H9 (cell line): ENCODE data around the gene KLRC4. TPM values are rescaled to one million over a fixed set of nuclear protein-coding genes. Genes with fewer than 3 reads are reported as not detected.

Source experiments
- DNase-seq: peaks from one replicate; pipeline ENCODE4 v3.0.0-alpha.2; 2017
- H2AFZ ChIP-seq: one replicate; pipeline ENCODE4 v1.6.1; 2013; ENCODE audit warnings: mild to moderate bottlenecking, low read length, control low read depth, moderate library complexity
- H2AK5ac ChIP-seq: 2 replicates; pipeline ENCODE4 v1.6.1; 2013; ENCODE audit warnings: low read length, control low read depth, mixed read lengths; ENCODE audit not compliant: insufficient read length
- H2BK120ac ChIP-seq: one replicate; pipeline ENCODE4 v1.6.1; 2013; ENCODE audit warnings: low read depth, mild to moderate bottlenecking, low read length, control low read depth, inconsistent platforms; ENCODE audit not compliant: poor library complexity, severe bottlenecking
- H2BK12ac ChIP-seq: 2 replicates; pipeline ENCODE4 v1.6.1; 2013; ENCODE audit warnings: low read length, control low read depth, mixed read lengths, low read depth; ENCODE audit not compliant: insufficient read length
- H2BK15ac ChIP-seq: 2 replicates; pipeline ENCODE4 v1.6.1; 2013; ENCODE audit warnings: low read depth, low read length, control low read depth
- H2BK20ac ChIP-seq: one replicate; pipeline ENCODE4 v1.6.1; 2013; ENCODE audit warnings: low read depth, mild to moderate bottlenecking, low read length, control low read depth, inconsistent platforms; ENCODE audit not compliant: poor library complexity, severe bottlenecking
- H2BK5ac ChIP-seq: 2 replicates; pipeline ENCODE4 v1.6.1; 2013; ENCODE audit warnings: low read length, control low read depth, mixed read lengths; ENCODE audit not compliant: insufficient read length
- H3K14ac ChIP-seq: 2 replicates; pipeline ENCODE4 v1.6.1; 2013; ENCODE audit warnings: low read length, control low read depth; ENCODE audit not compliant: insufficient read depth
- H3K18ac ChIP-seq: 2 replicates; pipeline ENCODE4 v1.6.1; 2013; ENCODE audit warnings: low read depth, mild to moderate bottlenecking, mixed read lengths, low read length, control low read depth; ENCODE audit not compliant: insufficient read length
- H3K23ac ChIP-seq: 2 replicates; pipeline ENCODE4 v1.6.1; 2013; ENCODE audit warnings: low read length, control low read depth, mixed read lengths, low read depth; ENCODE audit not compliant: insufficient read length
- H3K23me2 ChIP-seq: 2 replicates; pipeline ENCODE4 v1.6.1; 2013; ENCODE audit warnings: low read depth, mild to moderate bottlenecking, mixed read lengths, low read length, control low read depth; ENCODE audit not compliant: insufficient read length, poor library complexity, severe bottlenecking
- H3K27ac ChIP-seq: 2 replicates; pipeline ENCODE4 v1.5.1; 2013; ENCODE audit warnings: low read length, control low read depth, mixed read lengths, low read depth; ENCODE audit not compliant: insufficient read length
- H3K27me3 ChIP-seq: 2 replicates; pipeline ENCODE4 v1.6.1; 2013; ENCODE audit warnings: low read length, control low read depth, inconsistent platforms; ENCODE audit not compliant: insufficient read depth
- H3K4ac ChIP-seq: 2 replicates; pipeline ENCODE4 v1.6.1; 2013; ENCODE audit warnings: low read depth, mild to moderate bottlenecking, control low read depth, inconsistent platforms, low read length, moderate library complexity
- H3K4me1 ChIP-seq: 2 replicates; pipeline ENCODE4 v1.6.1; 2013; ENCODE audit warnings: low read length, control low read depth, inconsistent platforms; ENCODE audit not compliant: insufficient read depth
- H3K4me2 ChIP-seq: 2 replicates; pipeline ENCODE4 v1.6.1; 2013; ENCODE audit warnings: low read length, control low read depth, mixed read lengths; ENCODE audit not compliant: insufficient read length, insufficient read depth
- H3K56ac ChIP-seq: 2 replicates; pipeline ENCODE4 v1.6.1; 2013; ENCODE audit warnings: low read depth, mild to moderate bottlenecking, mixed read lengths, low read length, control low read depth; ENCODE audit not compliant: insufficient read length
- H3K79me1 ChIP-seq: 2 replicates; pipeline ENCODE4 v1.6.1; 2013; ENCODE audit warnings: low read depth, mild to moderate bottlenecking, moderate library complexity, low read length, control low read depth, inconsistent platforms; ENCODE audit not compliant: insufficient read depth, poor library complexity, severe bottlenecking
- H3K79me2 ChIP-seq: 2 replicates; pipeline ENCODE4 v1.6.1; 2013; ENCODE audit warnings: low read length, control low read depth, inconsistent platforms; ENCODE audit not compliant: insufficient read depth
- H3K9ac ChIP-seq: 2 replicates; pipeline ENCODE4 v1.6.1; 2013; ENCODE audit warnings: low read length, control low read depth, mixed read lengths; ENCODE audit not compliant: insufficient read length; ENCODE audit errors: extremely low read depth
- H3K9me3 ChIP-seq: one replicate; pipeline ENCODE4 v1.6.1; 2013; ENCODE audit warnings: low read depth, low read length, inconsistent platforms; ENCODE audit not compliant: control insufficient read depth
- H3T11ph ChIP-seq: one replicate; pipeline ENCODE4 v1.6.1; 2013; ENCODE audit warnings: mild to moderate bottlenecking, low read length, control low read depth, inconsistent platforms
- H4K20me1 ChIP-seq: one replicate; pipeline ENCODE4 v1.6.1; 2013; ENCODE audit not compliant: control insufficient read depth, insufficient read length, insufficient read depth
- H4K5ac ChIP-seq: 2 replicates; pipeline ENCODE4 v1.6.1; 2013; ENCODE audit warnings: low read depth, mild to moderate bottlenecking, mixed read lengths, low read length, control low read depth; ENCODE audit not compliant: insufficient read length
- H4K8ac ChIP-seq: replicated peaks from 2 replicates; pipeline ENCODE4 v1.6.1; 2013; ENCODE audit warnings: low read length, control low read depth, mixed read lengths, low read depth; ENCODE audit not compliant: insufficient read length
- H4K91ac ChIP-seq: 2 replicates; pipeline ENCODE4 v1.6.1; 2013; ENCODE audit warnings: low read depth, mild to moderate bottlenecking, moderate library complexity, mixed read lengths, low read length, control low read depth; ENCODE audit not compliant: insufficient read length
- H3K27ac Mint-ChIP-seq, 3 experiments: 2 replicates in 2 of 3; 3 replicates in 1 of 3; pipeline ENCODE4 v1.8.0; 2020 to 2021; ENCODE audit warnings: mixed read lengths in 3 of 3, mild to moderate bottlenecking in 1 of 3, moderate library complexity in 1 of 3
- H3K27me3 Mint-ChIP-seq: 2 replicates; pipeline ENCODE4 v1.8.0; 2021; ENCODE audit warnings: low read depth, mild to moderate bottlenecking, moderate library complexity, mixed read lengths
- H3K36me3 Mint-ChIP-seq, 3 experiments: 2 replicates in 2 of 3; 3 replicates in 1 of 3; pipeline ENCODE4 v1.8.0; 2020 to 2021; ENCODE audit warnings: low read depth in 3 of 3, mixed read lengths in 3 of 3; ENCODE audit not compliant: insufficient read depth in 1 of 3
- H3K4me1 Mint-ChIP-seq, 2 experiments: 2 replicates each; pipeline ENCODE4 v1.8.0; 2020; ENCODE audit warnings: mixed read lengths in 2 of 2
- H3K4me3 Mint-ChIP-seq, 2 experiments: 2 replicates in 1 of 2; 3 replicates in 1 of 2; pipeline ENCODE4 v1.8.0; 2020 to 2021; ENCODE audit warnings: mild to moderate bottlenecking in 2 of 2, mixed read lengths in 2 of 2, moderate library complexity in 1 of 2
- H3K9me3 Mint-ChIP-seq, 2 experiments: 2 replicates in 1 of 2; 3 replicates in 1 of 2; pipeline ENCODE4 v1.8.0; 2020; ENCODE audit warnings: mild to moderate bottlenecking in 2 of 2, mixed read lengths in 2 of 2, moderate library complexity in 1 of 2
- WGBS: extraction: QIAGEN DNeasy Blood & Tissue Kit; methylation state at CpG from one replicate; pipeline ENCODE4 v1.1.7; 2013; ENCODE audit warnings: missing lambda C conversion rate, low lambda C conversion rate, mixed read lengths; ENCODE audit not compliant: insufficient read length; ENCODE audit errors: extremely low coverage; 5-methylcytosine and 5-hydroxymethylcytosine counted together
- total RNA-seq: library from RNA; stranded (reverse); gene quantifications from 2 replicates; pipeline ENCODE4 v1.2.1, GENCODE V29; 2021
- TF ChIP-seq, protein P1 (sequence below): fragments of 200-600 bp; sonication (generic); conservative IDR thresholded peaks from 3 replicates; pipeline ENCODE4 v1.8.0; 2021; ENCODE audit warnings: antibody characterized with exemption, mild to moderate bottlenecking

KLRC4 gene
- total RNA-seq, 1 experiment from 2014 or later = not detected

DNA sequence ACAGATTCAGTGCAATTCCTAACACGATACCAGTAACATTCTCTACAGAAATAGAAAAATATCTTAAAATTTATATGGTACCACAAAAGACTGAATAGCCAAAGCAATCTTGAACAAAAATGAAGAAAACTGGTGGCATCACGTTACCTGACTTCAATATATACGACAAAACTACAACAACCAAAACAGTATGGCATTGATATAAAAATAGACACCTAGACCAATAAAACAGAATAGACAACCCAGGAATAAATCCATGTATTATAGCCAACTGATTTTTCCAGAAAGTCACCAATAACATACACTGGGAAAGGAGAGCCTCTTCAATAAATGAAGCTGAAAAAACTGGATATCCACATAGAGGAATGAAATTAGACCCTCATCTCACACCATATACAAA, 25.4 kb downstream of the KLRC4 start:
- no peaks in the 10 kb centered on the region for H3K79me1 ChIP-seq
- no peak overlapping the region for H3K18ac ChIP-seq
- no peaks in the 10 kb centered on the region for H3K23me2 ChIP-seq
- no peak overlapping the region for H2BK20ac ChIP-seq
- no peak for DNase-seq
- no peak overlapping the region for H4K8ac ChIP-seq
- H2AFZ ChIP-seq = no peak overlapping the region
- H3K27ac ChIP-seq = no peak overlapping the region
- H2BK15ac ChIP-seq = no peak overlapping the region
- H2BK12ac ChIP-seq = no peak overlapping the region
- no peak overlapping the region for H3K56ac ChIP-seq
- H3K27me3 ChIP-seq = no peaks in the 10 kb centered on the region
- H3K4me2 ChIP-seq = no peak overlapping the region
- H3K4me3 Mint-ChIP-seq = no peak overlapping the region
- H3K27ac Mint-ChIP-seq = no peak overlapping the region
- no peak overlapping the region for H3K23ac ChIP-seq
- no peak overlapping the region for H3K14ac ChIP-seq
- H3K79me2 ChIP-seq = no peaks in the 10 kb centered on the region
- no peak overlapping the region for H3K9ac ChIP-seq
- no peaks in the 10 kb centered on the region for H3K27me3 Mint-ChIP-seq
- no peaks in the 10 kb centered on the region for H3K4me1 Mint-ChIP-seq
- WGBS = no CpG with 5 or more reads among the region's 3 CpGs
- H3K36me3 Mint-ChIP-seq = no peaks in the 10 kb centered on the region
- H4K20me1 ChIP-seq = no peaks in the 10 kb centered on the region
- H4K5ac ChIP-seq = no peak overlapping the region
- H2AK5ac ChIP-seq = no peak overlapping the region
- H3K4ac ChIP-seq = no peak overlapping the region
- H3K4me1 ChIP-seq = no peaks in the 10 kb centered on the region
- no peak overlapping the region for H4K91ac ChIP-seq
- H3K9me3 ChIP-seq = no peaks in the 10 kb centered on the region
- peaks cover 1 to 4% of the 10 kb centered on the region in 2 experiments; a peak in 2 of 5 replicates for H3K9me3 Mint-ChIP-seq
- no peak overlapping the region for H2BK5ac ChIP-seq
- TF ChIP-seq, protein P1, sequence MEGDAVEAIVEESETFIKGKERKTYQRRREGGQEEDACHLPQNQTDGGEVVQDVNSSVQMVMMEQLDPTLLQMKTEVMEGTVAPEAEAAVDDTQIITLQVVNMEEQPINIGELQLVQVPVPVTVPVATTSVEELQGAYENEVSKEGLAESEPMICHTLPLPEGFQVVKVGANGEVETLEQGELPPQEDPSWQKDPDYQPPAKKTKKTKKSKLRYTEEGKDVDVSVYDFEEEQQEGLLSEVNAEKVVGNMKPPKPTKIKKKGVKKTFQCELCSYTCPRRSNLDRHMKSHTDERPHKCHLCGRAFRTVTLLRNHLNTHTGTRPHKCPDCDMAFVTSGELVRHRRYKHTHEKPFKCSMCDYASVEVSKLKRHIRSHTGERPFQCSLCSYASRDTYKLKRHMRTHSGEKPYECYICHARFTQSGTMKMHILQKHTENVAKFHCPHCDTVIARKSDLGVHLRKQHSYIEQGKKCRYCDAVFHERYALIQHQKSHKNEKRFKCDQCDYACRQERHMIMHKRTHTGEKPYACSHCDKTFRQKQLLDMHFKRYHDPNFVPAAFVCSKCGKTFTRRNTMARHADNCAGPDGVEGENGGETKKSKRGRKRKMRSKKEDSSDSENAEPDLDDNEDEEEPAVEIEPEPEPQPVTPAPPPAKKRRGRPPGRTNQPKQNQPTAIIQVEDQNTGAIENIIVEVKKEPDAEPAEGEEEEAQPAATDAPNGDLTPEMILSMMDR = no peak
- no peak overlapping the region for H2BK120ac ChIP-seq
- no peak overlapping the region for H3T11ph ChIP-seq
